GM19463 (cell line): Measurements from ENCODE around the gene NHLRC1.

Experiments
- ATAC-seq: cut with Tn5 transposase; IDR thresholded peaks from one replicate; pipeline ENCODE4 v1.9.1; 2021; ENCODE audit warnings: mild to moderate bottlenecking, moderate library complexity; ENCODE audit not compliant: unreplicated experiment

NHLRC1 gene

DNA sequence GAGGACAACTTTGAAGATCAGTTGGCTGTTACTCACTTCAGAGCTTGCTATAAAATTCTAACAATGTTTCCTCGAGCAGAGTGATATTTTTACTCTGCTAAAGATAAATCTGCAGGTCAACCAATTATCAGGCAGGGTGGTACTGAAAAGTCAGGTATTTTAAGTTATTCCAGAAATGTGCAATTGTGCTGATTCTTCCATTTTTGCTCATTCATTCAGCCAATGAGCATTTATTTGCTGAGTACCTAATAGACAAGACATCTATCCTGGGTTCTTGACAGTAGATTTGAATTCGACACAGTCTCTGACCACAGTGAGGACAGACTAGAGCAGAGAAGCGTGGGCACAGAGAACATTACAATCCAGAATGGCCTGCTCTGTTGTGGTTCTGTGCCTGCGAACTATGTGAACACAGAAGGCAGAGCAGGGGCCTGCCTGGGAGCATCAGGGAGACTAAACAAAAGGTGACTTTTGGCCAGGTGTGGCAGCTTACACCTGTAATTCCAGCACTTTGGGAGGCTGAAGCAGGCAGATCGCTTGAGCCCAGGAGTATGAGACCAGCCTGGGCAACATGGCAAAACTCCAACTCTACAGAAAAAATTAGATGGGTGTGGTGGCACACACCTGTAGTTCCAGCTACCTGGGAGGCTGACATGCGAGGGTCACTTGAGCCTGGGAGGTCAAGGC is 17.6 kb upstream of the NHLRC1 start:
- ATAC-seq: no peak

GRCh38 chr6:18138906-18139305 is 16.4 kb upstream of the NHLRC1 start:
- no peak for ATAC-seq

DNA sequence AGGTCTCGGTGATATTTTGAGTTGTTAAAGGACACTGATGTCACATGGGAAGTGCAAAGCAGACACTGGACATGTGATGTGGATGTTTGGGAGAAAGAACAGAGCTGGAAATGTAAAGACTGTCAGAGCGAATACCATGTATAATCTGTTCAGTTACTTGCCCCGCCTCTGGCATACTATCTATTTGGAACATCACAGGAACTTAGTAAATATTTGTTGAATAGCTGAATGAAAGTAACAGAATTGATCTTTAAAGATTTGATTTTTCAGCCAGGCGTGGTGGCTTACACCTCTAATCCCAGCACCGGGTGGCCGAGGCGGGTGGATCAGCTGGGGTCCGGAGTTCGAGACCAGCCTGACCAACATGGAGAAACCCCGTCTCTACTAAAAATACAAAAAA is 13.8 kb upstream of the NHLRC1 start:
- ATAC-seq: no peak

DNA sequence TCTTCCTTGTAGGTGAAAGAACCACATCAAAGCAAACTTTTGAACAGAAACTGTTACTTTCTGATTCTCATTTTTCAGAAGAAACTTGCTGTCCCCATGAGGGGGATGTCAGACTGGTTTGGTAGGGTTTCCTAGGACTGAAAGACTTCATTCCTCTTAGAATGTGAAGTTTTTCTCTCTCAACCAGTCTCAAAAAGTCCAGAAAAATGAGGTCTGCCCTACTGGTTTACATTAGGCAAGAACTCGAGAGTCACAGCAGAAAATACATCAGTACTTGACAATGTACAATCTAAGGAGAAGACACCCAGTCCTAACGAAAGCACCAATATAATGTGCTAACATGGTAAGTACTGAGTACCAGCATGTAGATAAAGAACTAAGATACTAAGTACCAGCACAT is 12.7 kb upstream of the NHLRC1 start:
- no peak for ATAC-seq

DNA sequence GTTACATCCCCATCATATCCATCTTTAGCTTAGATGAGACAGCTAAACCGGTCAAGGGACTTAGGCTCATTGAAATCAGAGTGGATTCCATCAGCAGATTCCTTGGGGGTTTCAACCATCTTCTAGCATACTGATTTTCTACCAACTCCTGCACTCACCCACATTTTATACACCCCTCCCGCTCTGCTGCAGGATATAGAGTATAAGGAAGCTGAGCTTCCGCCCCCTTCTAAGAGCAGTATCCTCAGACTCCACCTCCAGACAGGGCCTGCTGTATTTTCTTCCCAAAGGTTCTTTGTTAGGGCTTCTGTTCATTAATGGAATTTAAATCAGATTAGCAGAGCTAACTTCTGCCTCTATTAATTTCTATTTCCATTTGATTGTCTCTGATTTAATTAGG is 9.9 kb upstream of the NHLRC1 start:
- no peak for ATAC-seq

- no peak for ATAC-seq
These were observed 3.6 kb upstream of the NHLRC1 start for GRCh38 chr6:18126121-18126520.

DNA sequence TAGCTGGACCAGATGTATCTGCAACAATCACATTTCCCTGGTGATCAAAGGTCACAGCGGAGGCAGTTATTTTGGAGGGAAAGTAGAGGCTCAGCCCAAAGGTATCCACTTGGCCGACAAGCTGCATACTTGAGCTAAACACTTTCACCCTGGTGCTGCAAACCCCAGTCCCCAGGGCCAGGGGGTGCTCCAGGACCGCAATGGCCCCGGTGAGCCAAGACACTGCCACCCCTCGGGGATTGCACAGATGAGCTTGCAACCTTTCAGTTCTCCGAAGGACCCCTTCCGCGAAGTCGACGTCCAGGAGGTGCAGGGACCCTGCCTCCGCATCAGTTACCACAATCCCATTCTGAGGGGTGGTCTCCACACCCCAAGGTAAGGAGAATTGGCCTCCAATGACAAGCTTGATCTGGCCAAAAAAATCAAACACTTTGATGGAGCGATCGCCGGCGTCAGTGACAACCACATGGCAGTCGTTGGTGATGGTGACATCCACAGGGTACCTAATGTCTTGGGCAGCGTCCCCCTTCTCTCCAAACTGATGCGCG is 823 bp downstream of the NHLRC1 start:
- ATAC-seq: no peak

- ATAC-seq: no peak
These were observed 3.2 kb downstream of the NHLRC1 start for GRCh38 chr6:18119236-18119635.

GRCh38 chr6:18118330-18118729 is 4.1 kb downstream of the NHLRC1 start:
- no peak for ATAC-seq

- ATAC-seq: no peak
These were observed 5.3 kb downstream of the NHLRC1 start for GRCh38 chr6:18117136-18117535.

- no peak for ATAC-seq
These were observed 7.1 kb downstream of the NHLRC1 start for GRCh38 chr6:18115356-18115755.

DNA sequence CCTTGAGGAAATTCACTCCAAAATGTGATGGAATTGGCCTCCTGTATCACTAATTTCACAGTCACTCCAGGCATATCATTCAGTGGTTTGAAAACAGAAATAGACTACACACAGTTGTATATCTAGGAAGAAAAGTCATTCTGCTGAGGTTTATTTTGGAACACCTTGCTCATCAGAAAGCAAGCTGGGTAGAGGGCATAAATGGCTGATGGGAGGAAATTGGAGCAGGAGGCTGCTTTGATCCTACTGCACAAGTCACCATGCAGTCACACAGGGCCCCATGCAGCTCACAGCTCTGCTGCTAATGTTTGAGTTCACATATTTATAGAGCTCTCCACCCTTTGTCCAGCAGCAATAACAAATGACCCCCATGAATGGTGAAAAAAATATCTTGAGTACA is 12.3 kb downstream of the NHLRC1 start:
- no peak for ATAC-seq

DNA sequence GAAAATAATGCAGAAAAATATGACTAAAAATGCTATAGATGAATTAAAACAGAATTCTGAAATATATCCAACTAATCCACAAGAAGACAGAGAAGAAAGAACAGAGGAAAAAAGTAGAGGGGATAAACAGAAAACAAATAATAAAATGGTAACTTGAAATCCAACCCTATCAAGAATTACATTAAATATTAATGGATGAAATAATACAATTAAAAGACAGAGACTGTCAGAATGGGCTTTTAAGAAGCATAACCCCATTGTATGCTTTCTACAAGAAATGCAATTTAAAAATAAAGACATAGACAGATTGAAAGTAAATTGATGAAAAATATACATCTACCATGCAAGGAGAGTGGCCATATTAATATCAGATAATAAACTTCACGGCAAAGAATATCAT is 15.4 kb downstream of the NHLRC1 start:
- ATAC-seq: no peak

GRCh38 chr6:18102783-18103509 is 19.5 kb downstream of the NHLRC1 start:
- no peak for ATAC-seq

- no peak for ATAC-seq
These were observed 20.6 kb downstream of the NHLRC1 start for GRCh38 chr6:18101873-18102272.

- no peak for ATAC-seq
These were observed 21.2 kb downstream of the NHLRC1 start for GRCh38 chr6:18101271-18101670.

GRCh38 chr6:18100296-18100695 is 22.2 kb downstream of the NHLRC1 start:
- ATAC-seq: no peak

GRCh38 chr6:18099511-18099910 is 23.0 kb downstream of the NHLRC1 start:
- ATAC-seq: no peak

- no peak for ATAC-seq
These were observed 26.1 kb downstream of the NHLRC1 start for GRCh38 chr6:18096423-18096822.

- ATAC-seq: no peak
These were observed 31.1 kb downstream of the NHLRC1 start for GRCh38 chr6:18091382-18091781.

DNA sequence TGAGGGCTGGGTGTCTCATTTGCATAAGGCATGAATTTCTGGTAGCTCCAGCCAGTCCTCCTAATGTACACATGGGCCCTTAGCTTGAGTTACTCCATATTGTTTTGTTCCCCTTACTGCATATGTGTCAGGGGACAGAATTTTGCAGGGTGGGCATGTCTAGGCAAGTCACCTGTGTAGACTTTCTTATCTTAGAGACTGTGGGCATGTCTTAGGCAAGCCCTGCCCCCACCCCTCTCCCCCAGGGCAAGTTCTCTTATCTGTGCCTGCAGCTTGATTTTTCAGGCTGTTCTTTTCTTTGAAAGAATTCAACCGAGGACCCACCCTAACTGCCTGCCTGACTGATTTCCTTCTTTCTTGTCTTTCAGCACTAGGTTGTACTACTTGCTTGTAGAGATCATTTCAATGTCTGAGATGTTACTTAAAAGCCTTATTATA is 32.1 kb downstream of the NHLRC1 start:
- ATAC-seq: no peak
